Raji (cell line): ENCODE measurements around the gene SET.

Experiments
- POLR2A ChIP-seq: IDR thresholded peaks from 2 replicates; pipeline ENCODE4 v1.6.1; 2011; ENCODE audit warnings: low read depth, low read length, control low read depth; ENCODE audit not compliant: insufficient read depth

The SET gene

DNA sequence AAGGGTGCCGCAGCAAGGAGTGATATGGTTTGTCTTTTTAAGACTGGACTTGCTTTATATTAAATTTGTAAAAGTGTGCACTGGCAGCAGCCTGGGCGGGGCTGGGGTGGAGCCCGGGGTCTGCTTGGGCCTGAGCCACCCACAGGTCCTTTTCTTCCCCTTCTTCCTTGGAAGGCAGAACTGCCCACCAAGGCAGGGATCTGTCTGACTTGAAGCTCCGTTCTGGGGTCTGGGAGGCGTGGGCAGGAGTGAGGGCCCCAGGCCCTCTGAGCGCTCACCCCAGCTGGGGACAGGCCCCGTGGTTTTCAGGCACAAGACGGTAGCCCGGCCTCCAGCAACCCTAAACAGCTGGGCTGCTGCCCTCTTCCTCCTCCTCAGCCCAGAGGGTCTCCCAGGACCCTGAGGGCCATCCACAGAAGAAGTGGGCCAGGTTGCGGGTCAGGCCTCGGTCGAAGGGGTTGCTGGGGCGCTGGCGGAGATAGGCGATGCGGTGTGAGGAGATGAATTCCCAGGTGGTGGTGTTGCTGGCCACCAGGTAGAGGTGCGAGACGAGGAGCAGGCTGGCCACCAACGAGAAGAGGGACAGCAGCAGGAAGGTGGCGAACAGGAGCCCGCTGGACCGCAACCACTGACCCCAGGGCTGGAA lies 31.9 kb downstream of the SET start:
- no peak for TF ChIP-seq POLR2A

DNA sequence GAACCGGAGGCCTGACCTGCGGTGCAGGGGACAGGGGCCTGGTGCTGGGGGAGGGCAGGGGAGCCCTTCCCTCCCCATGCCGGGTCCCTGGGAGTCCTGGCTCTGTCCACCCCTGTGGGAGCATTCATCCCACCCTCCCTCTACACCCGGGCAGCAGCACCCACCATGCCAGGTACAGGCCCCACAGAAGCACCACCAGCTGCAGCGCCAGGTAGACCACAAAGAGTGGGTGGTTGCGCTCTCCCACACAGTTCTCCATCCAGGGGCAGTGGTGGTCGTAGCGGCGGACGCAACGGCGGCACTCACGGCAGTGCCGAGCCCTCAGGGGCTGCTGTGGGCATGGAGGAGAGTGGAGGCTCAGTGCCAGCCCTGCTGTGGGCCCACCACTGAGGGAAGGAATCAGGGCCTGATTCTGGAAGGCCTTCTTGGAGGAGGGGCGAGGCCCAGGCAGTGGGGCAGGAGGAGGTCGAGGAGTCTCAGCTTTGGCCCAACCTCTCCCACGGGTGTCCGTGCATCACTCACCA lies 32.5 kb downstream of the SET start:
- no peak for TF ChIP-seq POLR2A

DNA sequence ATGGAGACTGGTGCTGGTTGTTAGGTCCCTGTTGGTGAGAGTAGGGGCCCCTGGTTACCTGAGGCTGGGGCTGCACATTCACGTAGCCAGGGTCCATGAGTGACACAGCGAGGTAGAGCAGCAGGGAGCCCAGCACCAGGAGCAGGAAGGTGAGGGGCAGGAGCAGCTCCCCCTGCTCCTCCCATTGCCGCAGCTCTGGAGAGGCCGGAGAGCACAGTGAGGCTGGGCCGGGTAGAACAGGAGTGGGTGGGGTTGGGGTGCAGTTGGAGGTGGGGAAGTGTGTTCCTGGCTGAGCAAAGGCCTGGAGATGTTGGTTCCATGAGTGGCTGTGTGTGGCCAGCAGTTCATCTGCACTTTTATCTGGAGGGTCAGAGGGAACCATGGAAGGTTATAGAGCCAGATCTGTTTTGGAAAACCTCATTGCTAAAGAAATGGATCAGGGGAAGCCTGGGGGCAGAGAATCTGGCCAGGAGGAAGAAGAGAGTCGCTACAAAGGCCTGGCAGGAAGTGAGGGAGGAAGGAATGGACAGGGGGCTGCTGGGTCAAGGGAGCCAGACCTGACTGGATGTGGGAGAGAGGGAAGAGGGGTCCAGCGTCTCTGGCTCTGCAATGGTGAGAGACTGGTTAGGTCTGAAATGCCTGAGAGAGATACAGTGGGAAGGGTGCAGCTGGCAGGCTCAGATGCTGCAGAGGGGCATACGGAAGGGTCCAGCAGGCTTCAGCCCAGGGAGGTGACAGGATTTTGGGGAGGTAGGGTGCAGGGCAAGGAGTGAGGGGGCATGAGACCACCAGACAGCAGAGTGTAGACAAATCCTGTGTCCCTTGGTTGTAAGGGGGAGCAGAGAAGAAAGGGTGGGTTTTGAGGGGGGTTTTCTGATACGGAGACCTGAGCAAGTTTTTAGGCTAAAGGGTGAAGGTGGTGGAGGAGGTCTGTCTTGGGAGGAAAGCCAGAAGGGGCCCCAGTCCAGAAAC lies 33.6 kb downstream of the SET start:
- no peak for TF ChIP-seq POLR2A

DNA sequence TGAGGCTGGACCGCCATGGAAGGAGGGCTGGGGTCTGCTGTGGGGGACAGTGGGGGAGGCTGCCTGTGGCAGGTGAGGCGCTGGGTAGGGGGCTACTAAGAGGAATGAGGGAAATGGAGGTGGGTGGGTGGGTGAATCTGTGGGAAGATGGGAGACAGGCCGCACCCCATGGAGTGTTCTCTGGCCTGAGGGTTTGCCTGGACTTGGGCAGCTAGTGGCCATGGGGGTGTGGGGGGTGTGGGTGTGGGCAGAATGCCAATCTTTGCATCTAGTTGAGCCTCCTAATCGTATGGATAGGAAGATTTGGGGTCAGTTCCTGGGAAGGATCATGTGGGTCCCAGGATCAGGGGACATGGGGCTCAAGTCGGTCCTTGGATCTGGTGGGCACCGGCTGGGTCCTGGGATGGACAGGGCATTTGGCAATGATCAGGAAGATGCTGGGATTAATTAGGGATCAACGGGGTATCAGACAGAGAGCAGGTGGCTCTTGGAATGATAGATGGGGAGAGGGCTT lies 34.4 kb downstream of the SET start:
- TF ChIP-seq POLR2A: no peak

DNA sequence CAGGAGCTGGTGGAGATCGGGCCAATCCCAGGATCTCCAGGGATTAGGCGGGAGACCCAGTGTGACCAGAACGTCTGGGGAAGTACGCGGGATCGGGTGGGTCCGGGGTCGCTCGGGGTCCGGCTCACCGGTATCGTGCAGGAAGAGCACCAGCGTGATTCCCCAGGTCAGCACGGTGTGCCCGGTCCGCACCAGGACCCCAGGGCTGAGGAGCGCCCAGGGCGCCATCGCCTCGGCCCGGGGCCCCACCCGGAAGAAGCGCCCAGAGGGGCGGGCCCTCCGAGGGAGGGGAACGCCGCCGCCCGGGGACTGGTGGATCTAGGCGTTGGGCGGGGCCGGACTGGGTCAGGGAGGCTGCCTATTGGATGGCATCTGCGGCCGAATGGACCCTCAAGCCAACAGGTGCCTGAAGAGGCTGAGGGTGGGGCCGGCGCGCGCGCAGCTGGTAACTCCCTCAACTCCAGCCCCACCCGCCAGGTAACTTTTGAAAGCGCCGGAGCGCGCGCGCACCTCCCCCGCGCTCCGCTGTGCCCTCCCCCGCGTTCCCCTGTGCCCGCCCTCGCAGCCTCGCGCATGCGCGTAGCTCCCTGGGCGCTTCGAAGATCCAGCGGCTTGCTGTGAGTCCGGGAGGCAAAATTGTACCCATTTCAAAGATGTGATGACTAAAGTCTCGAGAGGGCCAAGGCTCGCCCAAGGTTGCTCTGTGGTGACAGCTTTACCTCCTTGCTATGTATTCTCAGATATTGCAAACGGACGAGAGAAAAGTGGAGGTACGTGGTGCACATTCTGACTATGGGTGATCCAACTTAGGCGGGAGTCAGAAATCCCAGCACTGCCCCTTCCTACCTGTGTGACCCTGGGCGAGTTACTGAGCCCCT lies 35.1 kb downstream of the SET start, which contains the start of gene ZDHHC12:
ZDHHC12 (minus strand) TSS at position 262 of the 878 bp plus-strand sequence; CDS start at position 228, 34 bp downstream.
- TF ChIP-seq POLR2A: peak; percentile 94

DNA sequence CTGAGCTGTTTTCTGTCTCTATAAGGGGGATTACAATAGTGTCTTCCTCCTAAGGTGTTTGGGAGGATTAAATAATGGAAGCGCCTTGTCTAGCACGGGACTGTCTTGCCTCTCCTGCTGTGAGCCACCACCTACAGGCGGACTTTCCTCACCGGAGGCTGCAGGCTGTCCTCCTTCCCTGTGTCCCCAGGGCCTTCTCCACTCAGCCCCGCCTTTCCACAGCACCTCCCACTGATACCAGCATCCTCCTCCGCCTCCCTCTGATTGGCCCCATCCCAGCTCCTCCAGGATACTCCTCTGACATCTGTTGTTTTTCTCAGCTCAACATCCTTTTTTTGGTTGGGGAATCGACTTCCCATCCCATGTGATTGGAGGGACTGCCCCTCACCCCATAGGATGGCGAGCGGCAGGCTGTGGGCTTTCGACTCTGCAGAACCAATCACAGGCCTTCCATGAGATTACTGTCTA lies 35.8 kb downstream of the SET start:
- no peak for TF ChIP-seq POLR2A

DNA sequence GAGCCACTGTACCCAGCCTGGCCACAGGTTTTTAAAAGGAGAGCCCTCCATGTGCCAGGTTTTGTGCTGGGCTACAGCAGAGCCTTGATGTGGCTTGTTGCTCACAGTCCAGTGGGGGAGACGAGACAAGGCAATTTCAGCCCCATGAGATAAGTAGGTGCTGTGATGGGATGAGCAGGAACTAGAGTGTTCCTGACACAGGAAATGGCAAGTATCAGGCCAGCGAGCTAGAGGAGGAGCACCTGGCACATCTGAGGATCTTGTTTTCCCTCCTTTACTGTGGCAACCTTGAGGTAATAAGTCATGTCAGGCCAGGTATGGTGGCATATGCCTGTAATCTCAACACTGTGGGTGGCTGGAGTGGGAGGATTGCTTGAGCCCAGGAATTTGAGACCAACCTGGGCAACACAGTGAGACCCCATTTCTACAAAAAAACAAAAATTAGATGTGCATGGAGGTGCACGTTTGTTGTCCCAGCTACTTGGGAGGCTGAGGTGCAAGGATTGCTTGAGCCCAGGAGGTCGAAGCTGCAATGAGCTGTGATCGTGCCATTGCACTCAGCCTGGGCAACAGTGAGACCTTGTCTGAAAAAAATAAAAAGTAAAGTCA lies 38.7 kb downstream of the SET start:
- TF ChIP-seq POLR2A: no peak

DNA sequence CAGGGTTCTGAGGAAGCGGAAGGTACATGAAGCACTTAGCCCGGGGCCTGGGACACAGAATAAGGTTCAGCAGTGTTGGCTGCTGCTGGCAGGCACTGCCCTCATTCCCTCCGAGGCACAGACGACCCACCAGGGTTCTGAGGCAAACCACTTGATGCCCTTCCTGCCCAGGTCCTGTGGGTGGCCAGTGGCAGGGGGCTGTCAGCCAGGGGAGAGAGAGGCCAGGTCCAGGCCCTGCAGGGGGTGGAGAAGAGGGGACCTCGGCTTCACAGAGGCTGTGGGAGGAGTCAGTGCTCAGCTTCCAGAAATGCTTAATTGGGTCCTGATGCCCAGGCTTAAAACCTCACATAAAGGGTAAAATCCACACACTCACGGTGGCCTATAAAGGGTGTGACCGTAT lies 39.3 kb downstream of the SET start:
- no peak for TF ChIP-seq POLR2A

DNA sequence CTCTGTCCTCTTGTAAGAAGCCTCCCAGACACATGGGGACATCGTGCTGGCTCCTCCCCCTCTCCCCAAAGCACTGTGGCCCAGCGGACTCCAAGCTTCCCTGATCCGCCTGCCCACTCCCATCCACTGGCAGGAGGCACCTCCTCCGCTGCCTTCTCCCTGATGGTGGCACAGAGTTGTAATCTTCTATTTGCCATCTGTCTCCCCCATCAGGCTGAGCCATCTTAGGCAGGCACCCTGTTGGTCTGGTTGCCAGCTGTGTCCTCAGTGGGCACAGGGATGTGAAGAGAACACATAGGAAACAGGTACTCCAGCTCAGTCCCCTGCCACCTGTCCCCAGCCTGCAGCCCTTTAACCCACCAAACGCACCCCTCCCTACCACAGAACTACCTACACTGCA lies 40.3 kb downstream of the SET start:
- TF ChIP-seq POLR2A: no peak

DNA sequence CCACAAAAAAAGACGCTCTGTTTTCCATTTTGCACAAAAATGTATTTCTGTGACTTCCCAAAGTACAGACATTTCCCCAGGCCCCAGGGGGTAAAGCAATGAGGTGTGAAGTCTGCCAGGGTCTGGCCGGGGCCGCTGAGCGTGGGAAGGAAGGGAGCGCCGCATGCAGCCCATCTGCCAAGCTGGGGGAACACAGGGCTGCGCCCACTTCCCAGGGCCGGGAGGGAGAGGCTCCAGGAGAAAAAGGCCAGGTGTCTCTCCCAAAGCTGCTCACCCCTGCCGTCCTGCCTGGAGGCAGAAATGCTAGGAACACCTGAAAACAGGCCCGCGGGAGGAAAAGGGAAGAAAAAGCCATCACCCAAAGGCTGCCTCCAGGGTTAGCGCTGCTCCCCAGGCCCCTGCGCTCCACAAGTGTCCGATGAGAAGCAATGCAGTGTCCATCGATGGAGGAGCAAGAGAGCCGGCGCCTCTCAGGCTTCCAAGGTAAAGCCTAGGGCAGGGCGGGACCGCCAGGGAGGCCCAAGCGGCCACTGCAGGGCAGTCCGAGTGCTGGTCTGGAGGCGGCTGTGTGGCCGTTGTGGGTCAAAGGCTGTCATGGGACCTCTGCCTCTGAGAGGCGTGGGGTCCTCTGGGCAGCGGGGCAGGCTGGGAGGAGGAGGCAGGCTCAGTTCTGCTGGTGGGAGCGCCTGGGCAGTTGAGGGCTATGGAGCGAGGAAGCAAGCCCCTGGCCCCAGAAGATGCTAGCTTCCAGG lies 40.9 kb downstream of the SET start:
- no peak for TF ChIP-seq POLR2A

DNA sequence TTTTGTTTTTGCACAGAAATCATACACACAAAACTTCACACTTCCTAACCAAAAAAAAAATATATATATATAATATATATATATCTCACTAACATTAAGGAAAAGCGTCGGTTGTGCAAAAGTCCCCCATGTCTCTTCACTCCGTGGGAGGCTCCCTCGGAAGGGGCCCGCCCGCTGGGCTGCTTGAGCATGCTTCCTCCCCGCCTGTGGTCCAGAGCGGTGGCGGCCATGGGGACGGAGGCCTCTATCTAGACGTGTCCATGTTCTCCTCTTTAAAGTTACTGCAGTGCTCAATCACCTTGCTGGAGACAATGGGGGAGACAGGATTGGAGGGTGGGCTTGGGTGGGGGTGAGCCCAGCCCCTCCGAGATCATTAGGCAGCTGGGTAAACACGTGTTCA lies 42.1 kb downstream of the SET start:
- no peak for TF ChIP-seq POLR2A

DNA sequence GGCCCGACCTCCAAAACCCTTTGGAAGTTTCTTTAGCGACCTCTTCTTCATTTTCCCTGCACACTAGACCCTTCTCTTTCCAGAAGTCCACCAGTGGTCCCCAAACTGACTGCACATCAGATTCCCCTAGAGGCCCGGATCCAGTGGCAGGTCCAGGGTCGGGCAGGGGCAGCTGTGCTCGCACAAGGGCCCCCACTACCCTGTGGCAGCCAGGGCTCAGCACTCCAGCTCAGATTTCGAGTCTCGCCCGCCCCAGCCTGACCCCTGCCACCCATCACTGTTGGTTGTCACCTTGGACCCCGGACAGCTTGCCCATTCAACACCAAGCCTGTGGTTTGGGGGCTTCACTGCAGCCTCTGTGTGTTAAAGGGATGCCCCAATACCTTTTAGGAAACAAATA lies 42.7 kb downstream of the SET start:
- TF ChIP-seq POLR2A: no peak

DNA sequence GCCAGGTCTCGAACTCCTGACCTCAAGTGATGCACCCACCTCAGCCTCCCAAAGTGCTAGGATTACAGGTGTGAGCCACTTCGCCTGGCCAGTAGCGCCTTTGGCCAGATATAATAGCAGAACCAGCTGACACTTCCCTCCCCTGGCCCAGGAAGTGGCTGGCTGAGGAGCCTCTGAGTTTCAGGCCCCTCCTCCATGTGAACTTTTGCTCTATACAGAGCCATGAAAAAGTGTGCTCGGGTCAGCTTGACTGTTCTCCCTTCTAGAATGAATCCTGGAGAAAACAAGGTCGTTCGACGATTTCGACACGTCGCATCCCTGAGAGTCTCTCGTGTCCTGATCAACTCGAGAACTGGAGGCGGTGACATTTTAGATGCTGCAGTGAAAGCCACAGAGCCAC lies 43.6 kb downstream of the SET start:
- TF ChIP-seq POLR2A: no peak
